ENCODE measurements around the gene UBE2G2. TPM values are rescaled to one million over a fixed set of nuclear protein-coding genes. Genes with fewer than 3 reads are reported as not detected.

UBE2G2 gene
- total RNA-seq, 1 experiment from 2014 or later = 121 TPM

GRCh38 chr21:44726826-44727225 is 74.8 kb downstream of the UBE2G2 start:
- H2BK120ac ChIP-seq (ENCODE audit: low read depth, low read length, poor library complexity, severe bottlenecking) = no peak overlapping the region
- no peak overlapping the region for H2AK5ac ChIP-seq (ENCODE audit: insufficient read length, low read length)
- H3K23me2 ChIP-seq (ENCODE audit: insufficient read length, low read depth, low read length, poor library complexity, severe bottlenecking) = peaks cover 3% of the 10 kb centered on the region
- no peaks in the 10 kb centered on the region for H3K9me3 ChIP-seq (ENCODE audit: control insufficient read depth, low read depth, low read length)
- no peak overlapping the region for H3K23ac ChIP-seq (ENCODE audit: insufficient read length, low read depth, low read length)
- H3K4me1 ChIP-seq (ENCODE audit: insufficient read depth, low read length) = no peaks in the 10 kb centered on the region
- no peak overlapping the region for H2BK5ac ChIP-seq (ENCODE audit: insufficient read length, low read length)
- no peak overlapping the region for H2BK12ac ChIP-seq (ENCODE audit: insufficient read length, low read depth, low read length)
- no peak overlapping the region for H2BK15ac ChIP-seq (ENCODE audit: low read depth, low read length)
- H3K27ac ChIP-seq (ENCODE audit: insufficient read length, low read depth, low read length) = no peak overlapping the region
- Mint-ChIP-seq H3K36me3 (ENCODE audit: insufficient read depth in 1 of 3, low read depth in 3 of 3) (peaks cover 0 to 10% (median 0%) of the 10 kb centered on the region in 3 experiments; a peak in 1 of 7 replicates), H3K4me1 (peaks cover 21 to 28% of the 10 kb centered on the region in 2 experiments), H3K27me3 (ENCODE audit: low read depth) (peaks cover 30% of the 10 kb centered on the region), H3K4me3 (no peak overlapping the region), H3K27ac (no peak overlapping the region), H3K9me3 (no peaks in the 10 kb centered on the region; a peak in 1 of 5 replicates)
- no peak overlapping the region for H3K4me2 ChIP-seq (ENCODE audit: insufficient read depth, insufficient read length, low read length)
- no peak overlapping the region for H4K91ac ChIP-seq (ENCODE audit: insufficient read length, low read depth, low read length)
- no peak overlapping the region for H2BK20ac ChIP-seq (ENCODE audit: low read depth, low read length, poor library complexity, severe bottlenecking)
- peak; percentile 18 for DNase-seq
- H3K9ac ChIP-seq (ENCODE audit: extremely low read depth, insufficient read length, low read length) = no peak overlapping the region
- WGBS (ENCODE audit: extremely low coverage, insufficient read length, low lambda C conversion rate) = no CpG with 5 or more reads among the region's 6 CpGs
- no peak overlapping the region for H3K18ac ChIP-seq (ENCODE audit: insufficient read length, low read depth, low read length)
- no peak overlapping the region for H3K56ac ChIP-seq (ENCODE audit: insufficient read length, low read depth, low read length)
- H3K79me1 ChIP-seq (ENCODE audit: insufficient read depth, low read depth, low read length, poor library complexity, severe bottlenecking) = no peaks in the 10 kb centered on the region
- TF ChIP-seq, protein P1, sequence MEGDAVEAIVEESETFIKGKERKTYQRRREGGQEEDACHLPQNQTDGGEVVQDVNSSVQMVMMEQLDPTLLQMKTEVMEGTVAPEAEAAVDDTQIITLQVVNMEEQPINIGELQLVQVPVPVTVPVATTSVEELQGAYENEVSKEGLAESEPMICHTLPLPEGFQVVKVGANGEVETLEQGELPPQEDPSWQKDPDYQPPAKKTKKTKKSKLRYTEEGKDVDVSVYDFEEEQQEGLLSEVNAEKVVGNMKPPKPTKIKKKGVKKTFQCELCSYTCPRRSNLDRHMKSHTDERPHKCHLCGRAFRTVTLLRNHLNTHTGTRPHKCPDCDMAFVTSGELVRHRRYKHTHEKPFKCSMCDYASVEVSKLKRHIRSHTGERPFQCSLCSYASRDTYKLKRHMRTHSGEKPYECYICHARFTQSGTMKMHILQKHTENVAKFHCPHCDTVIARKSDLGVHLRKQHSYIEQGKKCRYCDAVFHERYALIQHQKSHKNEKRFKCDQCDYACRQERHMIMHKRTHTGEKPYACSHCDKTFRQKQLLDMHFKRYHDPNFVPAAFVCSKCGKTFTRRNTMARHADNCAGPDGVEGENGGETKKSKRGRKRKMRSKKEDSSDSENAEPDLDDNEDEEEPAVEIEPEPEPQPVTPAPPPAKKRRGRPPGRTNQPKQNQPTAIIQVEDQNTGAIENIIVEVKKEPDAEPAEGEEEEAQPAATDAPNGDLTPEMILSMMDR (conservative IDR thresholded peaks at IDR 0.05) = no peak
- H4K8ac ChIP-seq (replicated peaks; ENCODE audit: insufficient read length, low read depth, low read length) = no peak overlapping the region
- no peaks in the 10 kb centered on the region for H3K79me2 ChIP-seq (ENCODE audit: insufficient read depth, low read length)
- H4K20me1 ChIP-seq (ENCODE audit: control insufficient read depth, insufficient read depth, insufficient read length) = no peaks in the 10 kb centered on the region
- no peaks in the 10 kb centered on the region; the same call in 1 of the 2 replicates for H3K27me3 ChIP-seq (ENCODE audit: insufficient read depth, low read length)
- H2AFZ ChIP-seq (ENCODE audit: low read length) = no peak overlapping the region
- H3T11ph ChIP-seq (ENCODE audit: low read length) = no peak overlapping the region
- no peak overlapping the region for H4K5ac ChIP-seq (ENCODE audit: insufficient read length, low read depth, low read length)
- no peak overlapping the region; the same call in 1 of the 2 replicates for H3K14ac ChIP-seq (ENCODE audit: insufficient read depth, low read length)
- H3K4ac ChIP-seq (ENCODE audit: low read depth, low read length) = no peak overlapping the region

Measured in H9 (cell line).